Astrocyte of the cerebellum (primary cell): ENCODE measurements around the gene TSHZ2.

ENCODE experiments used
- DNase-seq: peaks from one replicate; pipeline ENCODE4 v3.0.0-alpha.2; 2011; ENCODE audit warnings: low read depth
- H3K4me3 ChIP-seq: 2 replicates; pipeline ENCODE4 v1.5.1; 2011; ENCODE audit warnings: mild to moderate bottlenecking, low read depth, low read length, moderate library complexity
- CTCF ChIP-seq: IDR thresholded peaks from 2 replicates; pipeline ENCODE4 v1.5.1; 2012; ENCODE audit warnings: low read length, low read depth, moderate library complexity, mild to moderate bottlenecking; ENCODE audit errors: missing control alignments
- in situ Hi-C: cut with HindIII; loops from 2 replicates; pipeline ENCODE4 v1.10.0; 2017; ENCODE audit warnings: low sequenced_read_pairs

The TSHZ2 gene

GRCh38 chr20:53162251-53162835 is 190.2 kb downstream of the TSHZ2 start:
- no peak for TF ChIP-seq CTCF
- no peak overlapping the region for H3K4me3 ChIP-seq
- peak; percentile 42 for DNase-seq
- in situ Hi-C loops, result no loop called here

GRCh38 chr20:53163486-53163885 is 191.3 kb downstream of the TSHZ2 start:
- H3K4me3 ChIP-seq, result no peak overlapping the region
- in situ Hi-C loops, result no loop called here
- peak; percentile 91 for DNase-seq
- no peak for TF ChIP-seq CTCF

GRCh38 chr20:53164072-53164471 is 191.9 kb downstream of the TSHZ2 start:
- no peak overlapping the region for H3K4me3 ChIP-seq
- no peak for TF ChIP-seq CTCF
- in situ Hi-C loops, result no loop called here
- DNase-seq, result no peak

GRCh38 chr20:53165452-53165851 is 193.3 kb downstream of the TSHZ2 start:
- DNase-seq, result no peak
- no peak overlapping the region for H3K4me3 ChIP-seq
- in situ Hi-C loops, result no loop called here
- TF ChIP-seq CTCF, result no peak

- DNase-seq, result no peak
- no peak overlapping the region for H3K4me3 ChIP-seq
- TF ChIP-seq CTCF, result no peak
- in situ Hi-C loops, result no loop called here
Measured at GRCh38 chr20:53168491-53168890, 196.3 kb downstream of the TSHZ2 start.

GRCh38 chr20:53170196-53170595 is 198.0 kb downstream of the TSHZ2 start:
- in situ Hi-C loops, result no loop called here
- DNase-seq, result no peak
- H3K4me3 ChIP-seq, result no peak overlapping the region
- no peak for TF ChIP-seq CTCF
